GM12878 (cell line): ENCODE measurements around the gene SEMA5A. TPM values are rescaled to one million over a fixed set of nuclear protein-coding genes. Genes with fewer than 3 reads are reported as not detected.

Experiments
- ATAC-seq: fragments of 200-7000 bp; cut with Tn5 transposase; 3 replicates; pipeline ENCODE4 v1.9.1; 2020; ENCODE audit warnings: mild to moderate bottlenecking, moderate library complexity
- BruUV-seq: library from RNA; stranded (reverse); fragments of 400-500 nt; replicated peaks from 2 replicates; lab custom pipeline; 2021; lab: Mats Ljungman, UMichigan
- CTCF ChIA-PET: fragments of 300-600 bp; sonication (Branson Sonifier 250); formaldehyde crosslinking; extraction: SDS; loops from one replicate; lab custom pipeline; 2021; ENCODE audit warnings: inconsistent platforms; lab: Yijun Ruan, JAX
- POLR2A ChIA-PET: fragments of 350-600 bp; formaldehyde crosslinking; extraction: SDS; loops from one replicate; lab custom pipeline; 2021; ENCODE audit warnings: inconsistent platforms; lab: Charles Lee
- RAD21 ChIA-PET: fragments of 300-600 bp; sonication (Branson Sonifier 250); formaldehyde crosslinking; loops from one replicate; lab custom pipeline; 2023; ENCODE audit warnings: antibody characterized with exemption; ENCODE audit not compliant: unreplicated experiment; lab: Charles Lee
- SMC1A ChIA-PET: fragments of 300-600 bp; sonication (Branson Sonifier 250); formaldehyde crosslinking; loops from one replicate; lab custom pipeline; 2023; ENCODE audit not compliant: unreplicated experiment, uncharacterized antibody; lab: Charles Lee
- DNase-seq: peaks from one replicate; pipeline ENCODE4 v3.0.0-alpha.2; 2011; ENCODE audit warnings: low read depth, low spot score
- FAIRE-seq: peaks from 3 replicates; lab custom pipeline; 2011; peaks lifted over from hg19 to GRCh38; lab: Jason Lieb, UNC
- H2AFZ ChIP-seq: 2 replicates; pipeline ENCODE4 v1.6.0; 2011; ENCODE audit warnings: low read depth, low read length, control low read depth; ENCODE audit not compliant: control insufficient read depth
- H3K27ac ChIP-seq: 2 replicates; pipeline ENCODE4 v1.5.1; 2011; ENCODE audit warnings: control low read depth; ENCODE audit not compliant: control insufficient read depth, insufficient read depth
- H3K27me3 ChIP-seq, 2 experiments: replicated peaks in 1 of 2; 2 replicates each; pipeline versions ENCODE4 v1.6.0 to v1.6.1; 2011; ENCODE audit warnings: low read length in 1 of 2; ENCODE audit not compliant: control insufficient read depth in 2 of 2, insufficient read depth in 2 of 2
- H3K36me3 ChIP-seq, 2 experiments: 2 replicates each; pipeline ENCODE4 v1.5.1; 2011; ENCODE audit warnings: low read length in 1 of 2; ENCODE audit not compliant: control insufficient read depth in 2 of 2, insufficient read depth in 2 of 2
- H3K4me1 ChIP-seq: 2 replicates; pipeline ENCODE4 v1.6.1; 2011; ENCODE audit warnings: mild to moderate bottlenecking, low read length, moderate library complexity, mixed read lengths; ENCODE audit not compliant: control insufficient read depth, insufficient read depth
- H3K4me2 ChIP-seq: 2 replicates; pipeline ENCODE4 v1.6.0; 2011; ENCODE audit warnings: control low read depth; ENCODE audit not compliant: control insufficient read depth, insufficient read depth
- H3K4me3 ChIP-seq: fragments of 200-600 bp; sonication (generic); 2 replicates; pipeline ENCODE4 v1.5.1; 2016
- H3K79me2 ChIP-seq: 2 replicates; pipeline ENCODE4 v1.6.0; 2011; ENCODE audit warnings: low read length; ENCODE audit not compliant: control insufficient read depth, insufficient read depth
- H3K9ac ChIP-seq: 2 replicates; pipeline ENCODE4 v1.8.0; 2011; ENCODE audit warnings: low read length, control low read depth, mixed read lengths; ENCODE audit not compliant: control insufficient read depth, insufficient read depth
- H3K9me3 ChIP-seq: replicated peaks from 3 replicates; pipeline ENCODE4 v1.5.1; 2011; ENCODE audit warnings: mild to moderate bottlenecking, low read length; ENCODE audit not compliant: control insufficient read depth, insufficient read depth
- H4K20me1 ChIP-seq: 2 replicates; pipeline ENCODE4 v1.6.0; 2011; ENCODE audit not compliant: control insufficient read depth, insufficient read depth
- ASH2L ChIP-seq: fragments of 300-600, 200-600 bp; sonication (generic); IDR thresholded peaks from 2 replicates; pipeline ENCODE4 v1.6.1; 2017; ENCODE audit warnings: low read depth, mild to moderate bottlenecking, borderline replicate concordance
- CBX3 ChIP-seq: fragments of 200-600 bp; sonication (generic); IDR thresholded peaks from 2 replicates; pipeline ENCODE4 v1.6.1; 2016; ENCODE audit warnings: low read depth, borderline replicate concordance
- CBX5 ChIP-seq: sonication (generic); IDR thresholded peaks from 2 replicates; pipeline ENCODE4 v1.6.1; 2016; ENCODE audit warnings: low read depth, moderate library complexity, mild to moderate bottlenecking, inconsistent platforms
- EED ChIP-seq: sonication (generic); IDR thresholded peaks from 2 replicates; pipeline ENCODE4 v1.6.1; 2016; ENCODE audit warnings: antibody characterized with exemption, low read depth
- EGR1 ChIP-seq, 2 experiments: IDR thresholded peaks; 1 replicate in 1 of 2; 2 replicates in 1 of 2; pipeline ENCODE4 v1.6.1; 2011 to 2012; ENCODE audit warnings: low read depth in 2 of 2, low read length in 2 of 2, borderline replicate concordance in 1 of 2, mild to moderate bottlenecking in 1 of 2, moderate library complexity in 1 of 2
- ETV6 ChIP-seq, 2 experiments: fragments of 450-650 bp in 1 of 2; IDR thresholded peaks in 1 of 2; conservative IDR thresholded peaks in 1 of 2; 2 replicates each; pipeline ENCODE4 v1.6.1; 2014; ENCODE audit warnings: antibody characterized with exemption in 1 of 2, borderline replicate concordance in 1 of 2, low read depth in 1 of 2, mild to moderate bottlenecking in 1 of 2, moderate library complexity in 1 of 2
- FOXM1 ChIP-seq: IDR thresholded peaks from 2 replicates; pipeline ENCODE4 v1.6.1; 2012; ENCODE audit warnings: low read depth, mild to moderate bottlenecking, inconsistent platforms, low read length, moderate library complexity
- HDGF ChIP-seq: fragments of 450-650 bp; IDR thresholded peaks from 2 replicates; pipeline ENCODE4 v1.6.1; 2016; ENCODE audit warnings: antibody characterized with exemption
- KDM1A ChIP-seq: fragments of 200-600 bp; sonication (generic); IDR thresholded peaks from 2 replicates; pipeline ENCODE4 v1.6.1; 2016; ENCODE audit warnings: borderline replicate concordance
- NFIC ChIP-seq: IDR thresholded peaks from 2 replicates; pipeline ENCODE4 v1.6.1; 2012; ENCODE audit warnings: low read depth, mild to moderate bottlenecking, inconsistent platforms, low read length, moderate library complexity
- POLR2AphosphoS5 ChIP-seq: IDR thresholded peaks from 2 replicates; pipeline ENCODE4 v1.6.1; 2011; ENCODE audit warnings: mild to moderate bottlenecking, low read length, inconsistent platforms
- RAD21 ChIP-seq: IDR thresholded peaks from 2 replicates; pipeline ENCODE4 v1.6.1; 2011; ENCODE audit warnings: mild to moderate bottlenecking, low read depth, low read length, moderate library complexity; ENCODE audit not compliant: insufficient read depth
- RUNX3 ChIP-seq: IDR thresholded peaks from 2 replicates; pipeline ENCODE4 v1.6.1; 2012; ENCODE audit warnings: low read length, inconsistent platforms
- SMAD1 ChIP-seq: fragments of 450-650 bp; IDR thresholded peaks from 2 replicates; pipeline ENCODE4 v1.6.1; 2018; ENCODE audit warnings: mild to moderate bottlenecking, low read depth; ENCODE audit not compliant: partially characterized antibody
- SMARCA5 ChIP-seq: fragments of 450-650 bp; IDR thresholded peaks from 2 replicates; pipeline ENCODE4 v1.6.1; 2017; ENCODE audit warnings: mild to moderate bottlenecking
- SRF ChIP-seq, 2 experiments: IDR thresholded peaks; 2 replicates each; pipeline ENCODE4 v1.6.1; 2011; ENCODE audit warnings: low read depth in 2 of 2, low read length in 2 of 2, mild to moderate bottlenecking in 1 of 2, moderate library complexity in 1 of 2
- STAT3 ChIP-seq: IDR thresholded peaks from 2 replicates; pipeline ENCODE4 v1.6.1; 2011; ENCODE audit warnings: low read depth, low read length, improper control_type of control experiment
- TCF12 ChIP-seq: IDR thresholded peaks from 2 replicates; pipeline ENCODE4 v1.6.1; 2011; ENCODE audit warnings: low read depth, mild to moderate bottlenecking, low read length
- TCF3 ChIP-seq: IDR thresholded peaks from 2 replicates; pipeline ENCODE4 v1.6.1; 2012; ENCODE audit warnings: low read depth, mild to moderate bottlenecking, low read length, borderline replicate concordance; ENCODE audit not compliant: insufficient read depth
- YBX1 ChIP-seq: fragments of 450-650 bp; IDR thresholded peaks from 2 replicates; pipeline ENCODE4 v1.6.1; 2016; ENCODE audit warnings: antibody characterized with exemption
- YY1 ChIP-seq: IDR thresholded peaks from 2 replicates; pipeline ENCODE4 v1.6.1; 2011; ENCODE audit warnings: low read depth, mild to moderate bottlenecking, low read length
- WGBS: methylation state at CpG from one replicate; pipeline ENCODE4 v1.1.6; 2016; ENCODE audit warnings: low lambda C conversion rate; ENCODE audit not compliant: insufficient replicate concordance, insufficient coverage; ENCODE audit errors: missing lambda C conversion rate; 5-methylcytosine and 5-hydroxymethylcytosine counted together
- in situ Hi-C: fragments of 300-500 bp; cut with MboI; formaldehyde crosslinking; loops from 9 replicates; pipeline ENCODE4 v1.14.3; 2018; ENCODE audit warnings: mixed read lengths
- intact Hi-C: fragments of 100-400 bp; cut with micrococcal nuclease; formaldehyde crosslinking; loops from one replicate; pipeline ENCODE4 v1.14.2; 2022; ENCODE audit not compliant: unreplicated experiment
- polyA plus RNA-seq, 11 experiments: library from polyadenylated mRNA; depleted of rRNA in 4 of 11; unstranded in 6 of 11; stranded (reverse) in 5 of 11; fragments of >200 nt; fragmentation: Nextera tagmentation in 4 of 11; fragmentation: Illumina TruSeq in 1 of 11; extraction: Ambion mirVana in 4 of 11; extraction: Trizol in 1 of 11; gene quantifications; 1 replicate in 1 of 11; 2 replicates in 10 of 11; pipeline versions ENCODE4 v1.2.1 to v1.2.3, GENCODE V29; 2011 to 2016; ENCODE audit warnings: inconsistent platforms in 2 of 11, missing spikeins in 2 of 11, low read depth in 1 of 11
- total RNA-seq, 4 experiments: library from RNA; depleted of rRNA in 3 of 4; stranded (reverse); fragments of >200 nt in 3 of 4; fragmentation: Illumina TruSeq in 1 of 4; extraction: Trizol in 1 of 4; gene quantifications; 2 replicates each; pipeline versions ENCODE4 v1.2.1 to v1.2.3, GENCODE V29; 2013 to 2021
- TF ChIP-seq, protein P1 (sequence below), 3 experiments: IDR thresholded peaks in 2 of 3; conservative IDR thresholded peaks in 1 of 3; 2 replicates each; pipeline ENCODE4 v1.5.1; 2011; ENCODE audit warnings: low read depth in 3 of 3, low read length in 3 of 3, mild to moderate bottlenecking in 3 of 3, control low read depth in 2 of 3, moderate library complexity in 2 of 3, inconsistent platforms in 1 of 3, mixed read lengths in 1 of 3; ENCODE audit not compliant: control insufficient read depth in 2 of 3, insufficient read depth in 1 of 3; ENCODE audit errors: extremely low read depth in 1 of 3
- TF ChIP-seq, protein P2 (sequence below): IDR thresholded peaks from 2 replicates; pipeline ENCODE4 v1.6.1; 2011; ENCODE audit warnings: low read depth, mild to moderate bottlenecking, low read length, moderate library complexity, borderline replicate concordance; ENCODE audit errors: extremely low read depth

SEMA5A gene
- total and polyA plus RNA-seq, 10 of the 15 experiments (the other 5 are each of a cell fraction or from before 2014, with no cell fraction given) = 0.03 to 2.4 (median 0.09) TPM; not detected in 1

DNA sequence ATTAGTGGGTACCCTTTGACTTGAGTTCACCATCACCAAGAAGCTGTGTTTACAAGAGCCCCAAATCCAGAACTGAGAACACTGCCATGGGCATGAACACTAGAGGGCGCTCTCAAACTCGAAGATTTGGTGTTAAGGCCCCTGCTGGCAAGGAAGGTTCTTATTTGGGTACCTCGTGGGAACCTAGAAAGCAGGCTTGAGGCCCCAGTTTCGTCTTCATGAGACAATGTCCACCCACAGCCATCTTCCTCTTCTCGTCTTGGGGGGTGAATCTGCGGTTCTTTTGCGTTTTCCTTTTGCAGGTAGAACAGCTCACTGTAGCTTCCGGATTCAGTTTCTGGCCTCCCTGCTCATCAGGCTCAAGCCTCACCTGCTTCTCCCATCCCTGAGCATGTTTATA lies 184.0 kb downstream of the SEMA5A start:
- in situ Hi-C loops (loop anchor here (5.0 kb wide), 1 partner anchor 185 kb away; the partner anchor contains the start of gene SEMA5A), intact Hi-C loops (loop anchor here (1.0 kb wide), 4 partner anchors 19 to 182 kb away; no protein-coding TSS in a partner anchor)
- DNase-seq = peak; percentile 96
- FAIRE-seq = peak; percentile 97
- H3K9ac ChIP-seq = no peak overlapping the region; the same call in 1 of the 2 replicates
- H3K4me3 ChIP-seq = no peak overlapping the region
- POLR2A ChIA-PET = no interaction called here
- no peaks in the 10 kb centered on the region for H3K36me3 ChIP-seq
- 4% methylated on average over 8 of the region's 8 CpGs for WGBS
- H3K27me3 ChIP-seq = no peaks in the 10 kb centered on the region; a peak in 1 of 4 replicates
- SMC1A ChIA-PET = interaction anchor here (0.7 to 1.3 kb wide), 2 partner anchors 138 to 181 kb away, joined by 4 read pairs; no protein-coding TSS in a partner anchor
- ATAC-seq = peak; percentile 89
- peaks cover 25% of the 10 kb centered on the region for H3K4me1 ChIP-seq
- H3K27ac ChIP-seq = peak overlapping the region; percentile 80
- CTCF ChIA-PET = interaction anchor here (0.8 to 1.9 kb wide), 10 partner anchors 12 to 193 kb away, joined by 3 to 21 read pairs (median 3); no protein-coding TSS in a partner anchor
- peak overlapping the region; percentile 74 for H3K4me2 ChIP-seq
- RAD21 ChIA-PET = interaction anchor here (0.6 to 1.6 kb wide), 3 partner anchors 136 to 263 kb away, joined by 3 to 5 read pairs (median 3); no protein-coding TSS in a partner anchor
- H2AFZ ChIP-seq = peak overlapping the region; percentile 19; the same call in 1 of the 2 replicates
- no TSS peak for BruUV-seq
- H3K9me3 ChIP-seq = no peaks in the 10 kb centered on the region; the same call in 2 of the 3 replicates
- H4K20me1 ChIP-seq = no peaks in the 10 kb centered on the region
- no peaks in the 10 kb centered on the region for H3K79me2 ChIP-seq
- peak; percentile 25 to 49; a peak in 2 of 4 replicates for TF ChIP-seq SRF (IDR thresholded peaks at IDR 0.05; ENCODE audit: low read depth in 2 of 2, low read length in 2 of 2)
- TF ChIP-seq, protein P1, sequence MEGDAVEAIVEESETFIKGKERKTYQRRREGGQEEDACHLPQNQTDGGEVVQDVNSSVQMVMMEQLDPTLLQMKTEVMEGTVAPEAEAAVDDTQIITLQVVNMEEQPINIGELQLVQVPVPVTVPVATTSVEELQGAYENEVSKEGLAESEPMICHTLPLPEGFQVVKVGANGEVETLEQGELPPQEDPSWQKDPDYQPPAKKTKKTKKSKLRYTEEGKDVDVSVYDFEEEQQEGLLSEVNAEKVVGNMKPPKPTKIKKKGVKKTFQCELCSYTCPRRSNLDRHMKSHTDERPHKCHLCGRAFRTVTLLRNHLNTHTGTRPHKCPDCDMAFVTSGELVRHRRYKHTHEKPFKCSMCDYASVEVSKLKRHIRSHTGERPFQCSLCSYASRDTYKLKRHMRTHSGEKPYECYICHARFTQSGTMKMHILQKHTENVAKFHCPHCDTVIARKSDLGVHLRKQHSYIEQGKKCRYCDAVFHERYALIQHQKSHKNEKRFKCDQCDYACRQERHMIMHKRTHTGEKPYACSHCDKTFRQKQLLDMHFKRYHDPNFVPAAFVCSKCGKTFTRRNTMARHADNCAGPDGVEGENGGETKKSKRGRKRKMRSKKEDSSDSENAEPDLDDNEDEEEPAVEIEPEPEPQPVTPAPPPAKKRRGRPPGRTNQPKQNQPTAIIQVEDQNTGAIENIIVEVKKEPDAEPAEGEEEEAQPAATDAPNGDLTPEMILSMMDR (IDR thresholded peaks at IDR 0.05 in 2 of 3, conservative IDR thresholded peaks at IDR 0.05 in 1 of 3; ENCODE audit: control insufficient read depth in 2 of 3, extremely low read depth in 1 of 3, insufficient read depth in 1 of 3, low read depth in 3 of 3, low read length in 3 of 3) = peak; percentile 81 to 86 (median 82)
- 0 out of 2 replicates have a peak, but pooled peaks have one; percentile 17 for TF ChIP-seq STAT3
- TF ChIP-seq EGR1 (IDR thresholded peaks at IDR 0.05; ENCODE audit: borderline replicate concordance in 1 of 2, low read depth in 2 of 2, low read length in 2 of 2) = peak in 1 of 2 experiments; percentile 63; a peak in 1 of 3 replicates
- peak; percentile 91 for TF ChIP-seq CBX5
- TF ChIP-seq NFIC = peak; percentile 16
- no peak for TF ChIP-seq POLR2AphosphoS5
- TF ChIP-seq ASH2L = no peak
- TF ChIP-seq, protein P2, sequence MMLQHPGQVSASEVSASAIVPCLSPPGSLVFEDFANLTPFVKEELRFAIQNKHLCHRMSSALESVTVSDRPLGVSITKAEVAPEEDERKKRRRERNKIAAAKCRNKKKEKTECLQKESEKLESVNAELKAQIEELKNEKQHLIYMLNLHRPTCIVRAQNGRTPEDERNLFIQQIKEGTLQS = peak; percentile 17; the same call in 1 of the 2 replicates
- peak; percentile 88 for TF ChIP-seq FOXM1
- TF ChIP-seq YBX1 = no peak
- TF ChIP-seq TCF12 = peak; percentile 72; the same call in 1 of the 2 replicates
- TF ChIP-seq HDGF = no peak
- TF ChIP-seq SMAD1 = no peak
- peak; percentile 93 for TF ChIP-seq EED
- peak in 1 of 2 experiments; percentile 89; a peak in 2 of 4 replicates for TF ChIP-seq ETV6 (conservative IDR thresholded peaks at IDR 0.05 in 1 of 2, IDR thresholded peaks at IDR 0.05 in 1 of 2; ENCODE audit: borderline replicate concordance in 1 of 2, low read depth in 1 of 2)
- peak; percentile 91 for TF ChIP-seq RAD21
- peak; percentile 79; the same call in 1 of the 2 replicates for TF ChIP-seq YY1
- TF ChIP-seq RUNX3 = peak; percentile 95
- TF ChIP-seq SMARCA5 = peak; percentile 15; the same call in 1 of the 2 replicates
- peak; percentile 11; the same call in 1 of the 2 replicates for TF ChIP-seq TCF3
- TF ChIP-seq CBX3 = no peak
- no peak for TF ChIP-seq KDM1A
